GM23338 (cell line): ENCODE data around the gene RBM19. TPM values are rescaled to one million over a fixed set of nuclear protein-coding genes. Genes with fewer than 3 reads are reported as not detected.

Experiments
- ATAC-seq: fragments of 200-7000 bp; cut with Tn5 transposase; 3 replicates; pipeline ENCODE4 v1.9.1; 2020
- DNase-seq: peaks from one replicate; pipeline ENCODE4 v3.0.0-alpha.2; 2015; ENCODE audit warnings: low spot score
- H2AFZ ChIP-seq: fragments of 200-600 bp; sonication (generic); 2 replicates; pipeline ENCODE4 v1.8.0; 2016; ENCODE audit warnings: antibody characterized with exemption, mild to moderate bottlenecking, moderate library complexity
- H3F3A ChIP-seq: fragments of 200-600 bp; sonication (generic); replicated peaks from 2 replicates; pipeline ENCODE4 v1.8.0; 2017; ENCODE audit warnings: antibody characterized with exemption, mixed run types, low read depth
- H3K27ac ChIP-seq: fragments of 200-600 bp; sonication (generic); 2 replicates; pipeline ENCODE4 v1.6.1; 2016; ENCODE audit warnings: low read depth
- H3K27me3 ChIP-seq: fragments of 200-600 bp; sonication (generic); 2 replicates; pipeline ENCODE4 v1.8.0; 2016; ENCODE audit warnings: mild to moderate bottlenecking, mixed run types, moderate library complexity; ENCODE audit not compliant: insufficient read depth
- H3K36me3 ChIP-seq: fragments of 200-600 bp; sonication (generic); 2 replicates; pipeline ENCODE4 v1.8.0; 2016; ENCODE audit warnings: mild to moderate bottlenecking; ENCODE audit not compliant: insufficient read depth
- H3K4me1 ChIP-seq: fragments of 200-600 bp; sonication (generic); 2 replicates; pipeline ENCODE4 v1.8.0; 2016; ENCODE audit warnings: mild to moderate bottlenecking, moderate library complexity; ENCODE audit not compliant: insufficient read depth
- H3K4me2 ChIP-seq: fragments of 200-600 bp; sonication (generic); 2 replicates; pipeline ENCODE4 v1.7.1; 2017; ENCODE audit warnings: mixed run types
- H3K4me3 ChIP-seq: fragments of 200-600 bp; sonication (generic); 2 replicates; pipeline ENCODE4 v1.6.1; 2016; ENCODE audit warnings: mixed run types
- H3K79me2 ChIP-seq: fragments of 200-600 bp; sonication (generic); replicated peaks from 2 replicates; pipeline ENCODE4 v1.8.0; 2017; ENCODE audit warnings: mild to moderate bottlenecking; ENCODE audit not compliant: insufficient read depth
- H3K9me2 ChIP-seq: fragments of 200-600 bp; sonication (generic); 2 replicates; pipeline ENCODE4 v1.8.0; 2017; ENCODE audit not compliant: insufficient read depth
- H4K20me1 ChIP-seq: fragments of 200-600 bp; sonication (generic); replicated peaks from 2 replicates; pipeline ENCODE4 v1.8.0; 2017; ENCODE audit warnings: mild to moderate bottlenecking; ENCODE audit not compliant: insufficient read depth
- H3K27ac Mint-ChIP-seq: 2 replicates; pipeline ENCODE4 v1.8.0; 2020; ENCODE audit warnings: inconsistent platforms, mild to moderate bottlenecking, moderate library complexity, mixed read lengths
- H3K27me3 Mint-ChIP-seq: 3 replicates; pipeline ENCODE4 v1.8.0; 2022; ENCODE audit warnings: low read depth, mild to moderate bottlenecking, moderate library complexity, mixed read lengths, inconsistent platforms; ENCODE audit not compliant: insufficient read depth, poor library complexity
- H3K36me3 Mint-ChIP-seq: 3 replicates; pipeline ENCODE4 v1.8.0; 2021; ENCODE audit warnings: low read depth, mild to moderate bottlenecking, inconsistent platforms, moderate library complexity, mixed read lengths
- H3K4me1 Mint-ChIP-seq: 3 replicates; pipeline ENCODE4 v1.8.0; 2020; ENCODE audit warnings: mild to moderate bottlenecking, inconsistent platforms, mixed read lengths
- H3K4me3 Mint-ChIP-seq: 3 replicates; pipeline ENCODE4 v1.8.0; 2021; ENCODE audit warnings: moderate library complexity, mild to moderate bottlenecking, inconsistent platforms, mixed read lengths
- H3K9me3 Mint-ChIP-seq: 3 replicates; pipeline ENCODE4 v1.8.0; 2020; ENCODE audit warnings: moderate library complexity, mild to moderate bottlenecking, inconsistent platforms, mixed read lengths
- JUNB ChIP-seq: IDR thresholded peaks from one replicate; pipeline ENCODE4 v1.6.1; 2016; ENCODE audit warnings: antibody characterized with exemption; ENCODE audit not compliant: unreplicated experiment
- NANOG ChIP-seq: IDR thresholded peaks from 2 replicates; pipeline ENCODE4 v1.6.1; 2016; ENCODE audit warnings: antibody characterized with exemption, borderline replicate concordance
- STAT1 ChIP-seq: IDR thresholded peaks from one replicate; pipeline ENCODE4 v1.6.1; 2016; ENCODE audit warnings: antibody characterized with exemption; ENCODE audit not compliant: unreplicated experiment
- ZNF331 ChIP-seq: fragments of 250-450 bp; sonication (Bioruptor Pico); IDR thresholded peaks from 2 replicates; pipeline ENCODE4 v1.5.0; 2020; ENCODE audit warnings: low read depth, mild to moderate bottlenecking, moderate library complexity
- ZNF462 ChIP-seq: fragments of 250-450 bp; sonication (Bioruptor Pico); IDR thresholded peaks from 2 replicates; pipeline ENCODE4 v1.5.0; 2020; ENCODE audit warnings: mild to moderate bottlenecking, moderate library complexity
- polyA plus RNA-seq: library from polyadenylated mRNA; unstranded; fragments of >200 nt; fragmentation: Nextera tagmentation; extraction: Ambion mirVana; gene quantifications from 2 replicates; pipeline ENCODE4 v1.2.1, GENCODE V29; 2016
- total RNA-seq: library from RNA; depleted of rRNA; stranded (reverse); fragments of >200 nt; shearing (Covaris generic); gene quantifications from 2 replicates; pipeline ENCODE4 v1.2.3, GENCODE V29; 2014
- TF ChIP-seq, protein P1 (sequence below), 2 experiments: fragments of 200-600 bp in 1 of 2; sonication (generic) in 1 of 2; conservative IDR thresholded peaks; 2 replicates each; pipeline versions ENCODE4 v1.5.1 to v1.6.1; 2016 to 2017; ENCODE audit warnings: antibody characterized with exemption in 2 of 2, low read depth in 2 of 2, mild to moderate bottlenecking in 2 of 2, moderate library complexity in 1 of 2

Gene RBM19
- total and polyA plus RNA-seq, 2 experiments from 2014 or later, result 43.4 to 56.7 TPM

DNA sequence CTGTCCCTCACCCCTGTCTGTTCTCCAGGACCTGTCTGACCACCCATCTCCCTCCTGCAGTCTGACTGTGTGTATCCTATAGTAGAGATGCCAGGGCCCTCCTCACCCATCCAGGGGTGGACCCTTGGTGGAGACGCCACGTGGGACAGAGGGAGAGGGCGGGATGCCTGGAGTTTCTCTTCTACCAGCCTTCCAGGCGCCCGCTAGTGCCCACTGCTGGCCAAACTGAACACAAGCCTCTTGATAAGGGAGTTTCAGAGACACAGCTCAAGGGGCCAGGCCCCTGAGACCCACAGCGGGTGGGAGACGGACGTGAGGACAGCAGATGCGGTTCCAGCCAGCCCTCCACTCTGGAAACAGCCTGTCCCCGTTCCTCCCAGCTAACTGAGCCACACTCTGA lies 147.3 kb downstream of the RBM19 start:
- H3K4me1 Mint-ChIP-seq, result peaks cover 11% of the 10 kb centered on the region
- peak; percentile 79 for DNase-seq
- H3K36me3 Mint-ChIP-seq, result peaks cover 2% of the 10 kb centered on the region; the same call in 1 of the 3 replicates
- H2AFZ ChIP-seq, result no peak overlapping the region
- no peak overlapping the region for H3K27ac ChIP-seq
- no peaks in the 10 kb centered on the region for H3F3A ChIP-seq
- H3K27ac Mint-ChIP-seq, result no peak overlapping the region
- H3K9me2 ChIP-seq, result no peaks in the 10 kb centered on the region
- H3K9me3 Mint-ChIP-seq, result no peaks in the 10 kb centered on the region
- TF ChIP-seq ZNF331 (CRISPR knock-in tag) (no peak), JUNB (no peak), ZNF462 (CRISPR knock-in tag) (no peak), STAT1 (no peak), NANOG (no peak)
- TF ChIP-seq, protein P1, sequence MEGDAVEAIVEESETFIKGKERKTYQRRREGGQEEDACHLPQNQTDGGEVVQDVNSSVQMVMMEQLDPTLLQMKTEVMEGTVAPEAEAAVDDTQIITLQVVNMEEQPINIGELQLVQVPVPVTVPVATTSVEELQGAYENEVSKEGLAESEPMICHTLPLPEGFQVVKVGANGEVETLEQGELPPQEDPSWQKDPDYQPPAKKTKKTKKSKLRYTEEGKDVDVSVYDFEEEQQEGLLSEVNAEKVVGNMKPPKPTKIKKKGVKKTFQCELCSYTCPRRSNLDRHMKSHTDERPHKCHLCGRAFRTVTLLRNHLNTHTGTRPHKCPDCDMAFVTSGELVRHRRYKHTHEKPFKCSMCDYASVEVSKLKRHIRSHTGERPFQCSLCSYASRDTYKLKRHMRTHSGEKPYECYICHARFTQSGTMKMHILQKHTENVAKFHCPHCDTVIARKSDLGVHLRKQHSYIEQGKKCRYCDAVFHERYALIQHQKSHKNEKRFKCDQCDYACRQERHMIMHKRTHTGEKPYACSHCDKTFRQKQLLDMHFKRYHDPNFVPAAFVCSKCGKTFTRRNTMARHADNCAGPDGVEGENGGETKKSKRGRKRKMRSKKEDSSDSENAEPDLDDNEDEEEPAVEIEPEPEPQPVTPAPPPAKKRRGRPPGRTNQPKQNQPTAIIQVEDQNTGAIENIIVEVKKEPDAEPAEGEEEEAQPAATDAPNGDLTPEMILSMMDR (conservative IDR thresholded peaks at IDR 0.05; ENCODE audit: low read depth in 2 of 2), result peak; percentile 69 to 79
- no peak overlapping the region for H3K4me3 Mint-ChIP-seq
- H4K20me1 ChIP-seq, result no peaks in the 10 kb centered on the region; the same call in none of the 2 replicates
- no peak overlapping the region for H3K4me2 ChIP-seq
- H3K27me3 ChIP-seq, result no peaks in the 10 kb centered on the region
- H3K79me2 ChIP-seq, result no peaks in the 10 kb centered on the region
- H3K27me3 Mint-ChIP-seq, result peaks cover 26% of the 10 kb centered on the region
- H3K4me1 ChIP-seq, result no peaks in the 10 kb centered on the region
- H3K4me3 ChIP-seq, result no peak overlapping the region
- H3K36me3 ChIP-seq, result no peaks in the 10 kb centered on the region
- peak; percentile 89 for ATAC-seq
